Neural cell (in vitro differentiated cells): Measurements from ENCODE around the gene SPDYE5.
"Not testable (repeated sequence)": the region's sequence is repeated elsewhere in the genome, so short reads cannot be mapped to it uniquely, and the experiment has no call there.

ENCODE experiments used
- EZH2 ChIP-seq: fragments of 200-600, 300-800 bp; shearing (Covaris generic), sonication (generic); IDR thresholded peaks from 2 replicates; pipeline ENCODE4 v1.6.1; 2014; ENCODE audit warnings: antibody characterized with exemption, low read length, borderline replicate concordance, mild to moderate bottlenecking; ENCODE audit not compliant: insufficient read depth, poor library complexity, severe bottlenecking
- POLR2AphosphoS5 ChIP-seq: IDR thresholded peaks from 2 replicates; pipeline ENCODE4 v1.6.1; 2012
- TAF1 ChIP-seq: IDR thresholded peaks from 2 replicates; pipeline ENCODE4 v1.6.1; 2012; ENCODE audit warnings: low read depth

- TF ChIP-seq POLR2AphosphoS5, TAF1, EZH2: not testable (repeated sequence)
Observed at GRCh38 chr7:75452494-75452955, 39.6 kb upstream of the SPDYE5 start.
